ENCODE data around the gene PON1. TPM values are rescaled to one million over a fixed set of nuclear protein-coding genes. Genes with fewer than 3 reads are reported as not detected.

The PON1 gene
- total RNA-seq, 2 donors from 2014 or later: not detected

DNA sequence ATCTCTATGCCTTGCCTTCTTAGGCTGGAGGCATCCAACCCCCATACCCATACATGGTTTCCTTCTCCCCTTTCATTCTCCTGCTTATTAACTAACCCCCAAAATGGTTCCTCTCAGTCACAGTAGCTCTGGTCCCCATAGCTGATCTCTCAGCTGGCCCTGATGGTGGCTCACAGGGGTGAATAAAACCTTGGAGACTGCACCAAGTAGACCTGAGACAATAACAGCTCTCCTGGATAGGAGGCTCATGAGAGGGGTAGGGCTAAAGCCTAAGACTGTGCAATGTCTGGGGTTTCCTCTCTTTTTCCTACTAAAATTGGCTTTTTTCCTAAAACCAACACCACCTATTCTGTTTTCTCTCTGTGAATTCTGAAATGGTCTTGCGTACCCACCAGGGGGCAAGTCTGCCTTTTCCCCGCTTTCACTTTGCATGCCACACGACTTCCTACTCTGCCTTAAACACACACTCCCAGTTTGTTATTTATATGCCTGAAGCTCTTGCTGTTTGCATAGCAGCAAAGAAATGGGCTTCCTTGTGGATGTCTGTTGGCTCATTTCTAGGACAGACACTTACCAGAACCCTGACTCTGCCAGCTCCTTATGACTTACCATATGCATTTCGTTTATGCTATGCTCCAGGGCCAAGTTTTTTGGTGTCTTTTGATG, 18.4 kb upstream of the PON1 start:
- no peak overlapping the region for H3K27ac ChIP-seq
- H3K27me3 ChIP-seq: no peaks in the 10 kb centered on the region
- no peak for DNase-seq (ENCODE audit: low spot score)
- no peak overlapping the region for H3K4me3 ChIP-seq
- no peaks in the 10 kb centered on the region for H3K36me3 ChIP-seq
- H3K4me1 ChIP-seq: no peaks in the 10 kb centered on the region
- no peaks in the 10 kb centered on the region for H3K9me3 ChIP-seq
- TF ChIP-seq, protein P1, sequence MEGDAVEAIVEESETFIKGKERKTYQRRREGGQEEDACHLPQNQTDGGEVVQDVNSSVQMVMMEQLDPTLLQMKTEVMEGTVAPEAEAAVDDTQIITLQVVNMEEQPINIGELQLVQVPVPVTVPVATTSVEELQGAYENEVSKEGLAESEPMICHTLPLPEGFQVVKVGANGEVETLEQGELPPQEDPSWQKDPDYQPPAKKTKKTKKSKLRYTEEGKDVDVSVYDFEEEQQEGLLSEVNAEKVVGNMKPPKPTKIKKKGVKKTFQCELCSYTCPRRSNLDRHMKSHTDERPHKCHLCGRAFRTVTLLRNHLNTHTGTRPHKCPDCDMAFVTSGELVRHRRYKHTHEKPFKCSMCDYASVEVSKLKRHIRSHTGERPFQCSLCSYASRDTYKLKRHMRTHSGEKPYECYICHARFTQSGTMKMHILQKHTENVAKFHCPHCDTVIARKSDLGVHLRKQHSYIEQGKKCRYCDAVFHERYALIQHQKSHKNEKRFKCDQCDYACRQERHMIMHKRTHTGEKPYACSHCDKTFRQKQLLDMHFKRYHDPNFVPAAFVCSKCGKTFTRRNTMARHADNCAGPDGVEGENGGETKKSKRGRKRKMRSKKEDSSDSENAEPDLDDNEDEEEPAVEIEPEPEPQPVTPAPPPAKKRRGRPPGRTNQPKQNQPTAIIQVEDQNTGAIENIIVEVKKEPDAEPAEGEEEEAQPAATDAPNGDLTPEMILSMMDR (IDR thresholded peaks at IDR 0.05): no peak

DNA sequence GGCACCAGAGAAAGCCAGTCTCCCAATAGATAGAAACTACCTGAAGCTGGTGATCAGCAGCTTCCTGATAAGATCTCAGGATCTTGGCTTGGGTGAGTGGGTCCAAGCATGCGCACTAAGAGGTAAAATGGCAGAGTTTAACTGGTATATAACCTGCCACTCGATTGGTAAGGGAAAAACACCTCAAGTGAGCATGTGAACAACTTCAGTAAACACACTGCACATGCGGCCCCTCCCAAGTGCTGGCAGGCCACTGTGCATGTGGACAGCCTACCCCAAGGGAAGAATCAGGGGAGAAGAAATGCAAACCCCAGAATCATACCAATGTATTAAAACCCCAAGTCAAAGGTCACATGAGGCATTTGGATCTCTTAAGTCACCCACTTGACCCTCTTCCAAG, 17.7 kb upstream of the PON1 start:
- Histone ChIP-seq H3K27me3 (no peaks in the 10 kb centered on the region), H3K9me3 (no peaks in the 10 kb centered on the region), H3K4me3 (no peak overlapping the region), H3K4me1 (no peaks in the 10 kb centered on the region), H3K27ac (no peak overlapping the region), H3K36me3 (no peaks in the 10 kb centered on the region)
- TF ChIP-seq, protein P1 (IDR thresholded peaks at IDR 0.05): no peak
- no peak for DNase-seq (ENCODE audit: low spot score)

DNA sequence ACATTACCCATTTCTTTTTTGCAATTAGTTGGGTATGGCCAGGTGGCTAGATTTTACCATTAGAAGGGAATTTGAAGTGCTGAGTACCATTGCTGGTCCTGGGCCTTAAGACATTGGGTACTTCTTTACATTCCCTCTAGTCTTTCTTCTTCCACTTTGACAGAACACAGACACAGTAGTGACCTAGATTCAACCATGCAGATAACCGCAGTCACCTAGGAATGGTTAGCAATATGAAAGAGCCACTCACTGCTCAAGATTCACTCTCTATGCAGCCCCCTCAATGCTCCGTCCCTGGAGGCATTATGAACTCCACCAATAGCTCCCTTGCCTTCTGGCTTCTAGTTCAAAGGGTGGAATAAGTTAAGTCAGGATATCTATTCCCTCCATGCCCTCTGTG, 16.2 kb upstream of the PON1 start:
- Histone ChIP-seq H3K4me1 (no peaks in the 10 kb centered on the region), H3K9me3 (no peaks in the 10 kb centered on the region), H3K4me3 (no peak overlapping the region), H3K27me3 (no peaks in the 10 kb centered on the region), H3K27ac (no peak overlapping the region), H3K36me3 (no peaks in the 10 kb centered on the region)
- TF ChIP-seq, protein P1 (IDR thresholded peaks at IDR 0.05): no peak
- DNase-seq (ENCODE audit: low spot score): no peak

DNA sequence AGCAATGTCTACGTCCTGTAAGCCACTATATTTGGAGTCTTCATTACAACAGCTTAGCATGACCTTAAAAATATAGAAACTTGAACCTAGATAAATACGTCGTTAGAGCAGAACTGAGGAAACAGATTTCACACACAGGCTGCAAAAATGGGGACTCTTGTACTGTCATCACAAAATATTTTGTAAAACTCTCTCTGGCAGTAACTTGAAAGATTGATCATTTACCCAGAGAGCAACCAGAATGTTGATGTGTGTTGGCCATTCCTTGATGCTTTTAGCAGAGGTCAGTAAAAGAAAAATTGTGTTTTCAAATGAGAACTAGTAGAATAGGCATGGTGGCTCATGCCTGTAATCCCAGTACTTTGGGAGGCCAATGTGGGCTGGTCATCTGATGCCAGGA, 14.5 kb upstream of the PON1 start:
- no peaks in the 10 kb centered on the region for H3K9me3 ChIP-seq
- no peak overlapping the region for H3K27ac ChIP-seq
- TF ChIP-seq, protein P1 (IDR thresholded peaks at IDR 0.05): no peak
- H3K27me3 ChIP-seq: no peaks in the 10 kb centered on the region
- DNase-seq (ENCODE audit: low spot score): no peak
- no peak overlapping the region for H3K4me3 ChIP-seq
- no peaks in the 10 kb centered on the region for H3K4me1 ChIP-seq
- no peaks in the 10 kb centered on the region for H3K36me3 ChIP-seq

DNA sequence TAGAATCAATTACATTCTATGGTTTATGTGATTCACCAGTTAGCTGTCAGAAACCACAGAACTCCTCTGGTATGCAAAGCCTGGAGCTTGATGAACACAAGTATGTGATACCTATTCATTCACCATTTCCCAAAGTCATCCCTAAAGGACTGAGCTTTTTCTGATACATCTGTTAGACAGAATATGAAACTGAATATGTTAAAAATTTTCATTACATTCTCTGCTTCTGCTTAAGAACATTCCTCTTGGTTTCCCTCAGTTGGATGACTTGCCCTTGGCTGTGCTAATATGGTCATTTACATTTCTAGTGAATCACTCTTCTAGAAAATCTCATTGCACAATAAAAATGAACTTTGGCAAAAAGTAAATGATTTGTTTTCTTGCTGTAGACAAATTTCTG, 10.8 kb upstream of the PON1 start:
- TF ChIP-seq, protein P1 (IDR thresholded peaks at IDR 0.05): no peak
- no peaks in the 10 kb centered on the region for H3K27me3 ChIP-seq
- H3K9me3 ChIP-seq: no peaks in the 10 kb centered on the region
- H3K4me1 ChIP-seq: no peaks in the 10 kb centered on the region
- no peak for DNase-seq (ENCODE audit: low spot score)
- H3K4me3 ChIP-seq: no peak overlapping the region
- H3K27ac ChIP-seq: no peak overlapping the region
- no peaks in the 10 kb centered on the region for H3K36me3 ChIP-seq

DNA sequence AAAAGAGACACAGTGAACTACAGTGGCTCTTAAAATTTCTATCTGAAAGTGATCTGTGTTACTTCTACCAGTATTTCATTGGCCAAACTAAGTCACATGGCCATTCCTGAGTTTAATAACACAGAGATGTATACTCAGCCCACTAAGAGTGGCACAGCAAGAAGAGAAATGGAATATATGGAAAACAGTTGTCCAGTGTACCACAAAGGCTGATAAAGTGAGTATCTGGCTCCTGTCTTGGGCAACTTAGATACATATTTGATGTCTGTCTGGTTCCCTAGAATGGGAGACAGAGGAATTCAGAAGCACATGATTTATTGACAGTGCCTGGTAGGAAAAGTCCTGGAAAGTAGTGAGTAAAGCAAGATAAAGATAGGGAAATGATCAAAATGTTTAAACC, 10.1 kb upstream of the PON1 start:
- H3K27ac ChIP-seq: no peak overlapping the region
- no peaks in the 10 kb centered on the region for H3K4me1 ChIP-seq
- no peak overlapping the region for H3K4me3 ChIP-seq
- no peaks in the 10 kb centered on the region for H3K9me3 ChIP-seq
- DNase-seq (ENCODE audit: low spot score): no peak
- H3K27me3 ChIP-seq: no peaks in the 10 kb centered on the region
- no peaks in the 10 kb centered on the region for H3K36me3 ChIP-seq
- TF ChIP-seq, protein P1 (IDR thresholded peaks at IDR 0.05): no peak

All from right atrium auricular region (tissue), 2 donors.